ENCODE results near the gene CD226.

Gene CD226

DNA sequence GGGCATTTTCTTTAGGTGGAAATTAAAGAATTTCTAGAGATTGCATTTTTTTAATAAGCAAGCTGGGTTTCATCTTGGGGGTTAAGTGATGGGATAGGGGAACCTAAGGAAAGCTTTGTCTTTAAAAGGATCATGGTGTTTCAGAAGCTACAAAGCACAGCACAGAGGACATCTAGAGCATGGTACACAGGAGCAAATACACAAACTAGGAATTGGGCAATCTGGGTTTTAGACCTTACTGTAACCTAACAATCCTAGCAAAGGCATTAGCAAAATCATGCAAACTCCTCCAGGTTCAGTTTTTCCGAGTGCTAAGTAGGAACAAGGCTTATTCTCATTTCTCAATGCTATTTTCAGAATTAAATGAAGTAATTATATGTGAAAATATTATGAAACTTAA is 134.1 kb downstream of the CD226 start (continued):
- TF ChIP-seq KLF9 (tag by site-specific recombination; IDR thresholded peaks at IDR 0.05; ENCODE audit: low read depth) = no peak
- no peak for TF ChIP-seq MYNN (tag by site-specific recombination; IDR thresholded peaks at IDR 0.05; ENCODE audit: borderline replicate concordance)

DNA sequence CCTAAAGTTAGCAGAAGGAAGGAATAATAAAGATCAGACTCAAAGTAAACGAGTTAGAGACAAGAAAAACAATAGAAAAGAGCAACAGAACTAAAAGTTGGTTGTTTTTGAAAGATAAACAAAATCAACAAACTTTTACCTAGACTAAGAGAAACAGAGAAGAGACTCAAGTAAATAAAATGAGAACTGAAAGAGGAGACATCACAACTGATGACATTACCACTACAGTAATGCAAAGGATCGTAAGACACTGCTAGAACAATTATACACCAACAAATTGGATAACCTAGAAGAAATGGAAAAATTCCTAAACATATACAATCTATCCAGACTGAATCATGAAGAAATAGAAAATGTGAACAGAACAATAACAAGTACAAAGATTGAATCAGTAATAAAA is 139.3 kb downstream of the CD226 start:
- Histone ChIP-seq H3K4me3 (ENCODE audit: low read depth, low read length) (no peak overlapping the region), H3K27ac (ENCODE audit: extremely low read depth, low read depth, low read length) (no peak overlapping the region), H3K4me1 (ENCODE audit: control insufficient read depth, insufficient read depth, low read length) (no peaks in the 10 kb centered on the region), H3K36me3 (ENCODE audit: control insufficient read depth in 2 of 2, insufficient read depth in 1 of 2, low read length in 2 of 2) (no peaks in the 10 kb centered on the region), H3K9me3 (ENCODE audit: control insufficient read depth, insufficient read depth, low read depth, low read length) (no peaks in the 10 kb centered on the region)
- POLR2A ChIA-PET = no interaction called here
- TF ChIP-seq ZNF23 (tag by site-specific recombination; IDR thresholded peaks at IDR 0.05; ENCODE audit: borderline replicate concordance) (no peak), ZIC2 (tag by site-specific recombination; IDR thresholded peaks at IDR 0.05) (no peak), ZNF660 (tag by site-specific recombination; IDR thresholded peaks at IDR 0.05) (no peak), ZNF558 (tag by site-specific recombination; IDR thresholded peaks at IDR 0.05) (no peak), ZNF292 (tag by site-specific recombination; IDR thresholded peaks at IDR 0.05; ENCODE audit: borderline replicate concordance, low read depth) (no peak), ZNF121 (tag by site-specific recombination; IDR thresholded peaks at IDR 0.05) (no peak), WT1 (tag by site-specific recombination; IDR thresholded peaks at IDR 0.05) (no peak), ZNF629 (tag by site-specific recombination; IDR thresholded peaks at IDR 0.05) (no peak), ZNF274 (IDR thresholded peaks at IDR 0.05; ENCODE audit: low read length) (no peak), ZNF274 (tag by site-specific recombination; IDR thresholded peaks at IDR 0.05; ENCODE audit: borderline replicate concordance) (no peak), HOXD13 (CRISPR knock-in tag; IDR thresholded peaks at IDR 0.05; ENCODE audit: borderline replicate concordance) (no peak), ZEB2 (tag by site-specific recombination; IDR thresholded peaks at IDR 0.05) (no peak)
- TF ChIP-seq, protein P1, sequence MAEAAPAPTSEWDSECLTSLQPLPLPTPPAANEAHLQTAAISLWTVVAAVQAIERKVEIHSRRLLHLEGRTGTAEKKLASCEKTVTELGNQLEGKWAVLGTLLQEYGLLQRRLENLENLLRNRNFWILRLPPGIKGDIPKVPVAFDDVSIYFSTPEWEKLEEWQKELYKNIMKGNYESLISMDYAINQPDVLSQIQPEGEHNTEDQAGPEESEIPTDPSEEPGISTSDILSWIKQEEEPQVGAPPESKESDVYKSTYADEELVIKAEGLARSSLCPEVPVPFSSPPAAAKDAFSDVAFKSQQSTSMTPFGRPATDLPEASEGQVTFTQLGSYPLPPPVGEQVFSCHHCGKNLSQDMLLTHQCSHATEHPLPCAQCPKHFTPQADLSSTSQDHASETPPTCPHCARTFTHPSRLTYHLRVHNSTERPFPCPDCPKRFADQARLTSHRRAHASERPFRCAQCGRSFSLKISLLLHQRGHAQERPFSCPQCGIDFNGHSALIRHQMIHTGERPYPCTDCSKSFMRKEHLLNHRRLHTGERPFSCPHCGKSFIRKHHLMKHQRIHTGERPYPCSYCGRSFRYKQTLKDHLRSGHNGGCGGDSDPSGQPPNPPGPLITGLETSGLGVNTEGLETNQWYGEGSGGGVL (tag by site-specific recombination; IDR thresholded peaks at IDR 0.05) = no peak
- CTCF ChIA-PET = no interaction called here

DNA sequence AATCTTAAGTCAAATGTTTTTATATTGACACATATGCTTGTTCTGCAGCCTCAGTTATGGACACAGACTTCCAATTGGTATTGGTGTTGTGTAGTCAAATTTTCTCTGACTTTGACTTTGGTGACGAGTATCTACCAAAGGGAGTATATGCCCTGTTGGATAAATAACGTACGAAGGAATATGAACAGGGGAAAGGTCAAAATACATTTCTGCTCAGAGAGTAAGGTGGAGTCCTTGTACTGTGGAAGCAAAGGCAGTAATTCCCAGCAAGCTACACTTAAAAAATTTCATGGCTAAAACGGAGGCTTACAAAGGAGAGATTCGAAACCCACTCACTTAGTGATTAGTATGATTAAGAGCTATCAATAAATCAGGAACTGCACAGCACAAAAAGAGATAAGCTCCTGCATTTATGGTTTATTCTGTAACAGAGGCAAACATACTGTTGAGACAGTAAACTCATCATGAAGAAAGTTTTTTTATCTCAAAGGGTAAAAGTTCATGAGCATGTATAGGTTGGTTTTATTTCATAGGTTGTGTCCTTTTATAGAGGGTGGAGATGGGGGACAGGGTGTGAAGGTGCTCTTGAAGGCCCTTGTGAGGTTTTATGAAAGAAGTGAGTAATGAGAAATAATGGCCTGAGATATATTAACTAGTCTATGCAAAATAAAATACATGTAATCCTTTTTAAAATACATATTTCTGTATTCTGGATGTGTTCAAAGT is 142.7 kb downstream of the CD226 start:
- H3K4me1 ChIP-seq (ENCODE audit: control insufficient read depth, insufficient read depth, low read length) = no peaks in the 10 kb centered on the region
- POLR2A ChIA-PET = no interaction called here
- CTCF ChIA-PET = no interaction called here
- H3K27ac ChIP-seq (ENCODE audit: extremely low read depth, low read depth, low read length) = no peak overlapping the region
- no peaks in the 10 kb centered on the region for H3K9me3 ChIP-seq (ENCODE audit: control insufficient read depth, insufficient read depth, low read depth, low read length)
- H3K36me3 ChIP-seq (ENCODE audit: control insufficient read depth in 2 of 2, insufficient read depth in 1 of 2, low read length in 2 of 2) = no peaks in the 10 kb centered on the region
- no peak overlapping the region for H3K4me3 ChIP-seq (ENCODE audit: low read depth, low read length)
- no peak for TF ChIP-seq ZNF324 (tag by site-specific recombination; IDR thresholded peaks at IDR 0.05)
- no peak for TF ChIP-seq ZFP3 (tag by site-specific recombination; IDR thresholded peaks at IDR 0.05; ENCODE audit: low read depth)
- no peak for TF ChIP-seq ZNF670 (tag by site-specific recombination; IDR thresholded peaks at IDR 0.05; ENCODE audit: low read depth)
- TF ChIP-seq, protein P2, sequence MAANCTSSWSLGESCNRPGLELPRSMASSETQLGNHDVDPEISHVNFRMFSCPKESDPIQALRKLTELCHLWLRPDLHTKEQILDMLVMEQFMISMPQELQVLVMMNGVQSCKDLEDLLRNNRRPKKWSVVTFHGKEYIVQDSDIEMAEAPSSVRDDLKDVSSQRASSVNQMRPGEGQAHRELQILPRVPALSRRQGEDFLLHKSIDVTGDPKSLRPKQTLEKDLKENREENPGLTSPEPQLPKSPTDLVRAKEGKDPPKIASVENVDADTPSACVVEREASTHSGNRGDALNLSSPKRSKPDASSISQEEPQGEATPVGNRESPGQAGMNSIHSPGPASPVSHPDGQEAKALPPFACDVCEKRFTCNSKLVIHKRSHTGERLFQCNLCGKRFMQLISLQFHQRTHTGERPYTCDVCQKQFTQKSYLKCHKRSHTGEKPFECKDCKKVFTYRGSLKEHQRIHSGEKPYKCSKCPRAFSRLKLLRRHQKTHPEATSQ (tag by site-specific recombination; IDR thresholded peaks at IDR 0.05) = no peak
- TF ChIP-seq ZNF350 (tag by site-specific recombination; IDR thresholded peaks at IDR 0.05) = no peak
- no peak for TF ChIP-seq ZBTB7A (tag by site-specific recombination; IDR thresholded peaks at IDR 0.05; ENCODE audit: low read depth)
- TF ChIP-seq ZNF146 (tag by site-specific recombination; IDR thresholded peaks at IDR 0.05) = no peak
- TF ChIP-seq ZNF391 (tag by site-specific recombination; IDR thresholded peaks at IDR 0.05; ENCODE audit: borderline replicate concordance, low read depth) = no peak
- TF ChIP-seq SP2 (tag by site-specific recombination; IDR thresholded peaks at IDR 0.05) = no peak
- TF ChIP-seq ZNF623 (tag by site-specific recombination; IDR thresholded peaks at IDR 0.05) = no peak
- no peak for TF ChIP-seq ZNF274 (IDR thresholded peaks at IDR 0.05; ENCODE audit: low read length)
- TF ChIP-seq ZNF274 (tag by site-specific recombination; IDR thresholded peaks at IDR 0.05; ENCODE audit: borderline replicate concordance) = no peak
- no peak for TF ChIP-seq ZNF48 (tag by site-specific recombination; IDR thresholded peaks at IDR 0.05)
- TF ChIP-seq ZNF561 (tag by site-specific recombination; IDR thresholded peaks at IDR 0.05; ENCODE audit: borderline replicate concordance) = no peak
- TF ChIP-seq, protein P3, sequence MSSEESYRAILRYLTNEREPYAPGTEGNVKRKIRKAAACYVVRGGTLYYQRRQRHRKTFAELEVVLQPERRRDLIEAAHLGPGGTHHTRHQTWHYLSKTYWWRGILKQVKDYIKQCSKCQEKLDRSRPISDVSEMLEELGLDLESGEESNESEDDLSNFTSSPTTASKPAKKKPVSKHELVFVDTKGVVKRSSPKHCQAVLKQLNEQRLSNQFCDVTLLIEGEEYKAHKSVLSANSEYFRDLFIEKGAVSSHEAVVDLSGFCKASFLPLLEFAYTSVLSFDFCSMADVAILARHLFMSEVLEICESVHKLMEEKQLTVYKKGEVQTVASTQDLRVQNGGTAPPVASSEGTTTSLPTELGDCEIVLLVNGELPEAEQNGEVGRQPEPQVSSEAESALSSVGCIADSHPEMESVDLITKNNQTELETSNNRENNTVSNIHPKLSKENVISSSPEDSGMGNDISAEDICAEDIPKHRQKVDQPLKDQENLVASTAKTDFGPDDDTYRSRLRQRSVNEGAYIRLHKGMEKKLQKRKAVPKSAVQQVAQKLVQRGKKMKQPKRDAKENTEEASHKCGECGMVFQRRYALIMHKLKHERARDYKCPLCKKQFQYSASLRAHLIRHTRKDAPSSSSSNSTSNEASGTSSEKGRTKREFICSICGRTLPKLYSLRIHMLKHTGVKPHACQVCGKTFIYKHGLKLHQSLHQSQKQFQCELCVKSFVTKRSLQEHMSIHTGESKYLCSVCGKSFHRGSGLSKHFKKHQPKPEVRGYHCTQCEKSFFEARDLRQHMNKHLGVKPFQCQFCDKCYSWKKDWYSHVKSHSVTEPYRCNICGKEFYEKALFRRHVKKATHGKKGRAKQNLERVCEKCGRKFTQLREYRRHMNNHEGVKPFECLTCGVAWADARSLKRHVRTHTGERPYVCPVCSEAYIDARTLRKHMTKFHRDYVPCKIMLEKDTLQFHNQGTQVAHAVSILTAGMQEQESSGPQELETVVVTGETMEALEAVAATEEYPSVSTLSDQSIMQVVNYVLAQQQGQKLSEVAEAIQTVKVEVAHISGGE (tag by site-specific recombination; conservative IDR thresholded peaks at IDR 0.05; ENCODE audit: low read depth) = no peak
- no peak for TF ChIP-seq IKZF3 (tag by site-specific recombination; IDR thresholded peaks at IDR 0.05)
- no peak for TF ChIP-seq ZNF121 (tag by site-specific recombination; IDR thresholded peaks at IDR 0.05)

Measured in HEK293 (cell line).